ENCODE data around the gene SLC35F4.

DNA sequence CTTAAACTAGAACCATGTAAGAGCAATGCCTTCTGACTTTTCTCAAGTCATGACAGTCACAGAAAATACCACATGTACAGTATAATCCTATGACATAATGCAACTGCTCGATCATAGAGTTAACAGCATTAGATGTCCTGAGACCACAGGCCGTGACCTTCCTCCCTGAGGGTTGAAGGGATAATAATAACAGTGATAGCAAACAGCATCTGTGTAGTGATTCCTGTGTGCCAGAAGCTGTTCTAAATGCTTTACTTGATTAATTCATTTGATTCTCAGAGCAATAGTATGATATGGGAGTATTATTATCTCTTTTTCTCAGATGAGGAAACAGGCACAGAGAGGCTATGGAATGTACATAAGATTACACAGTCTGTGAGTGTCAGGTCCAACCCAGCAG is 53.2 kb downstream of the SLC35F4 start:
- TF ChIP-seq TEAD4 (IDR thresholded peaks at IDR 0.05): no peak
- TF ChIP-seq TAF1 (IDR thresholded peaks at IDR 0.05; ENCODE audit: low read depth): no peak

All from Ishikawa (cell line).